A172 (cell line): ENCODE measurements around the gene ARIH1. TPM values are rescaled to one million over a fixed set of nuclear protein-coding genes. Genes with fewer than 3 reads are reported as not detected.

Experiments
- DNase-seq: peaks from one replicate; pipeline ENCODE4 v3.0.0-alpha.2; 2015; ENCODE audit warnings: low spot score
- total RNA-seq: library from RNA; depleted of rRNA; stranded (reverse); fragments of >200 nt; shearing (Covaris generic); gene quantifications from 2 replicates; pipeline ENCODE4 v1.2.3, GENCODE V29; 2014

ARIH1 gene
- total RNA-seq, 1 experiment from 2014 or later: 36.6 TPM

GRCh38 chr15:72486144-72486543 is 12.0 kb downstream of the ARIH1 start:
- DNase-seq: no peak

GRCh38 chr15:72487070-72487797 is 13.1 kb downstream of the ARIH1 start:
- no peak for DNase-seq

- DNase-seq: no peak
These were observed 14.4 kb downstream of the ARIH1 start for GRCh38 chr15:72488558-72488957.

GRCh38 chr15:72489943-72490554 is 15.9 kb downstream of the ARIH1 start:
- no peak for DNase-seq

- peak; percentile 40 for DNase-seq
These were observed 17.6 kb downstream of the ARIH1 start for GRCh38 chr15:72491768-72492167.

GRCh38 chr15:72492733-72493132 is 18.6 kb downstream of the ARIH1 start:
- no peak for DNase-seq

- DNase-seq: no peak
These were observed 19.1 kb downstream of the ARIH1 start for GRCh38 chr15:72493220-72493619.

GRCh38 chr15:72495007-72495406 is 20.9 kb downstream of the ARIH1 start:
- no peak for DNase-seq

GRCh38 chr15:72496783-72497182 is 22.7 kb downstream of the ARIH1 start:
- no peak for DNase-seq

GRCh38 chr15:72497402-72497801 is 23.3 kb downstream of the ARIH1 start:
- DNase-seq: no peak

GRCh38 chr15:72502220-72502809 is 28.2 kb downstream of the ARIH1 start:
- no peak for DNase-seq

GRCh38 chr15:72503147-72503546 is 29.0 kb downstream of the ARIH1 start:
- DNase-seq: no peak

- DNase-seq: no peak
These were observed 33.4 kb downstream of the ARIH1 start for GRCh38 chr15:72507402-72508092.

GRCh38 chr15:72509484-72509883 is 35.4 kb downstream of the ARIH1 start:
- DNase-seq: no peak

- no peak for DNase-seq
These were observed 37.4 kb downstream of the ARIH1 start for GRCh38 chr15:72511536-72511935.

GRCh38 chr15:72515591-72516389 is 41.7 kb downstream of the ARIH1 start:
- no peak for DNase-seq

GRCh38 chr15:72516777-72517176 is 42.6 kb downstream of the ARIH1 start:
- DNase-seq: no peak

GRCh38 chr15:72521682-72522081 is 47.6 kb downstream of the ARIH1 start:
- peak; percentile 2 for DNase-seq

GRCh38 chr15:72532991-72533601 is 59.0 kb downstream of the ARIH1 start:
- DNase-seq: no peak

- DNase-seq: no peak
These were observed 60.4 kb downstream of the ARIH1 start for GRCh38 chr15:72534523-72534922.

GRCh38 chr15:72535911-72536310 is 61.8 kb downstream of the ARIH1 start:
- no peak for DNase-seq
